ENCODE data around the gene ZFPM1. TPM values are rescaled to one million over a fixed set of nuclear protein-coding genes. Genes with fewer than 3 reads are reported as not detected.
"Not testable (repeated sequence)": the region's sequence is repeated elsewhere in the genome, so short reads cannot be mapped to it uniquely, and the experiment has no call there.

Gene ZFPM1
- total RNA-seq, 2 experiments from 2014 or later, result 15.1 to 21.0 TPM

GRCh38 chr16:88482630-88483391, 29.7 kb downstream of the ZFPM1 start:
- H3K9me3 Mint-ChIP-seq (ENCODE audit: low read depth), result no peaks in the 10 kb centered on the region
- H3K4me1 Mint-ChIP-seq, result peaks cover 11% of the 10 kb centered on the region
- peaks cover 1% of the 10 kb centered on the region for H3K36me3 Mint-ChIP-seq
- ATAC-seq (no peak), DNase-seq (no peak)
- no peaks in the 10 kb centered on the region for H3K27me3 Mint-ChIP-seq
- no peak overlapping the region for H3K4me3 Mint-ChIP-seq
- CTCF ChIA-PET, result no interaction called here
- H3K27ac Mint-ChIP-seq, result no peak overlapping the region

GRCh38 chr16:88483392-88483641, 30.2 kb downstream of the ZFPM1 start:
- Mint-ChIP-seq H3K9me3 (ENCODE audit: low read depth) (no peaks in the 10 kb centered on the region), H3K27me3 (no peaks in the 10 kb centered on the region), H3K36me3 (peaks cover 1% of the 10 kb centered on the region), H3K4me3 (no peak overlapping the region), H3K27ac (no peak overlapping the region), H3K4me1 (peaks cover 7% of the 10 kb centered on the region)
- ATAC-seq, result no peak
- DNase-seq, result no peak
- CTCF ChIA-PET, result no interaction called here

GRCh38 chr16:88484505-88485365, 31.7 kb downstream of the ZFPM1 start:
- no peak overlapping the region for H3K4me3 Mint-ChIP-seq
- H3K27me3 Mint-ChIP-seq, result no peaks in the 10 kb centered on the region
- H3K36me3 Mint-ChIP-seq, result peaks cover 1% of the 10 kb centered on the region
- no peak for DNase-seq
- no peaks in the 10 kb centered on the region for H3K9me3 Mint-ChIP-seq (ENCODE audit: low read depth)
- CTCF ChIA-PET, result no interaction called here
- peaks cover 4% of the 10 kb centered on the region for H3K4me1 Mint-ChIP-seq
- ATAC-seq, result no peak
- no peak overlapping the region for H3K27ac Mint-ChIP-seq

GRCh38 chr16:88485366-88485741, 32.3 kb downstream of the ZFPM1 start:
- CTCF ChIA-PET; ATAC-seq; H3K4me1 Mint-ChIP-seq; H3K27me3 Mint-ChIP-seq; DNase-seq; H3K9me3 Mint-ChIP-seq (ENCODE audit: low read depth); H3K27ac Mint-ChIP-seq; H3K36me3 Mint-ChIP-seq; H3K4me3 Mint-ChIP-seq: not testable (repeated sequence)

- CTCF ChIA-PET, result no interaction called here
- Mint-ChIP-seq H3K27ac (no peak overlapping the region), H3K27me3 (no peaks in the 10 kb centered on the region), H3K4me3 (no peak overlapping the region), H3K36me3 (peaks cover 1% of the 10 kb centered on the region), H3K4me1 (no peaks in the 10 kb centered on the region), H3K9me3 (ENCODE audit: low read depth) (no peaks in the 10 kb centered on the region)
- ATAC-seq (no peak), DNase-seq (no peak)
Observed at GRCh38 chr16:88486398-88487123, 33.5 kb downstream of the ZFPM1 start.

GRCh38 chr16:88487124-88487432, 34.0 kb downstream of the ZFPM1 start:
- CTCF ChIA-PET, result no interaction called here
- H3K36me3 Mint-ChIP-seq, result peaks cover 1% of the 10 kb centered on the region
- no peak overlapping the region for H3K4me3 Mint-ChIP-seq
- no peaks in the 10 kb centered on the region for H3K9me3 Mint-ChIP-seq (ENCODE audit: low read depth)
- DNase-seq, result no peak
- ATAC-seq, result no peak
- H3K27ac Mint-ChIP-seq, result no peak overlapping the region
- H3K4me1 Mint-ChIP-seq, result no peaks in the 10 kb centered on the region
- H3K27me3 Mint-ChIP-seq, result no peaks in the 10 kb centered on the region

- no peak overlapping the region for H3K27ac Mint-ChIP-seq
- no peaks in the 10 kb centered on the region for H3K9me3 Mint-ChIP-seq (ENCODE audit: low read depth)
- no peaks in the 10 kb centered on the region for H3K4me1 Mint-ChIP-seq
- H3K27me3 Mint-ChIP-seq, result no peaks in the 10 kb centered on the region
- H3K4me3 Mint-ChIP-seq, result no peak overlapping the region
- DNase-seq (no peak), ATAC-seq (no peak)
- CTCF ChIA-PET, result interaction anchor here (0.9 to 1.7 kb wide), 2 partner anchors 19 to 50 kb away, joined by 3 read pairs; no protein-coding TSS in a partner anchor
- H3K36me3 Mint-ChIP-seq, result peaks cover 1% of the 10 kb centered on the region
Observed at GRCh38 chr16:88487920-88488851, 35.1 kb downstream of the ZFPM1 start.

GRCh38 chr16:88489163-88489741, 36.2 kb downstream of the ZFPM1 start:
- Mint-ChIP-seq H3K4me1 (no peaks in the 10 kb centered on the region), H3K36me3 (peaks cover 1% of the 10 kb centered on the region), H3K9me3 (ENCODE audit: low read depth) (no peaks in the 10 kb centered on the region), H3K27me3 (no peaks in the 10 kb centered on the region), H3K4me3 (no peak overlapping the region), H3K27ac (no peak overlapping the region)
- DNase-seq (no peak), ATAC-seq (no peak)
- CTCF ChIA-PET, result interaction anchor here (1.7 kb wide), 1 partner anchor 20 kb away, joined by 3 read pairs; no protein-coding TSS in a partner anchor

- DNase-seq (no peak), ATAC-seq (no peak)
- CTCF ChIA-PET, result no interaction called here
- peaks cover 1% of the 10 kb centered on the region for H3K36me3 Mint-ChIP-seq
- no peaks in the 10 kb centered on the region for H3K4me1 Mint-ChIP-seq
- H3K27ac Mint-ChIP-seq, result no peak overlapping the region
- H3K4me3 Mint-ChIP-seq, result no peak overlapping the region
- no peaks in the 10 kb centered on the region for H3K9me3 Mint-ChIP-seq (ENCODE audit: low read depth)
- no peaks in the 10 kb centered on the region for H3K27me3 Mint-ChIP-seq
Observed at GRCh38 chr16:88491001-88491559, 38.0 kb downstream of the ZFPM1 start.

GRCh38 chr16:88491560-88492310, 38.7 kb downstream of the ZFPM1 start:
- no peak for ATAC-seq
- Mint-ChIP-seq H3K4me1 (no peaks in the 10 kb centered on the region), H3K36me3 (no peaks in the 10 kb centered on the region), H3K4me3 (no peak overlapping the region), H3K27me3 (no peaks in the 10 kb centered on the region), H3K9me3 (ENCODE audit: low read depth) (no peaks in the 10 kb centered on the region), H3K27ac (no peak overlapping the region)
- CTCF ChIA-PET, result no interaction called here
- DNase-seq, result no peak

GRCh38 chr16:88493879-88494278, 40.8 kb downstream of the ZFPM1 start:
- no peaks in the 10 kb centered on the region for H3K9me3 Mint-ChIP-seq (ENCODE audit: low read depth)

More at GRCh38 chr16:88493879-88494278, 40.8 kb downstream of the ZFPM1 start:
- H3K36me3 Mint-ChIP-seq, result no peaks in the 10 kb centered on the region
- no peaks in the 10 kb centered on the region for H3K27me3 Mint-ChIP-seq
- H3K27ac Mint-ChIP-seq, result no peak overlapping the region
- no peak overlapping the region for H3K4me3 Mint-ChIP-seq
- H3K4me1 Mint-ChIP-seq, result no peaks in the 10 kb centered on the region
- no peak for ATAC-seq
- CTCF ChIA-PET, result interaction anchor here (1.0 kb wide), 1 partner anchor 11 kb away, joined by 4 read pairs; no protein-coding TSS in a partner anchor
- DNase-seq, result no peak
